Endothelial cell of umbilical vein (primary cell): ENCODE results near the gene CEACAM16.

ENCODE experiments used
- CTCF ChIP-seq, 2 donors: IDR thresholded peaks; 1 replicate in 1 of 2; 2 replicates in 1 of 2; pipeline ENCODE4 v1.5.1; 2011; ENCODE audit warnings: low read length in 2 of 2, mild to moderate bottlenecking in 2 of 2, moderate library complexity in 2 of 2, control low read depth in 1 of 2, inconsistent platforms in 1 of 2, low read depth in 1 of 2; ENCODE audit not compliant: insufficient read depth in 1 of 2; ENCODE audit errors: extremely low read depth in 1 of 2
- EZH2 ChIP-seq: IDR thresholded peaks from 2 replicates; pipeline ENCODE4 v1.6.1; 2012; ENCODE audit warnings: borderline replicate concordance, low read depth, mild to moderate bottlenecking, moderate library complexity, low read length, inconsistent platforms; ENCODE audit not compliant: severe bottlenecking
- GATA2 ChIP-seq: IDR thresholded peaks from 2 replicates; pipeline ENCODE4 v1.7.0; 2011; ENCODE audit warnings: low read depth, mild to moderate bottlenecking, moderate library complexity, mixed read lengths, low read length; ENCODE audit not compliant: insufficient read length, insufficient read depth
- JUN ChIP-seq: IDR thresholded peaks from 2 replicates; pipeline ENCODE4 v1.6.1; 2011; ENCODE audit warnings: borderline replicate concordance, low read depth; ENCODE audit not compliant: insufficient read length, insufficient read depth
- MAX ChIP-seq: IDR thresholded peaks from 2 replicates; pipeline ENCODE4 v1.6.1; 2011; ENCODE audit not compliant: insufficient read depth, insufficient read length
- MYC ChIP-seq: IDR thresholded peaks from one replicate; pipeline ENCODE4 v1.6.1; 2011; ENCODE audit warnings: mild to moderate bottlenecking, low read depth, low read length
- POLR2A ChIP-seq: IDR thresholded peaks from 2 replicates; pipeline ENCODE4 v1.6.1; 2012; ENCODE audit warnings: low read depth, mild to moderate bottlenecking, control low read depth, low read length
- POLR2AphosphoS5 ChIP-seq: IDR thresholded peaks from 2 replicates; pipeline ENCODE4 v1.6.1; 2012; ENCODE audit warnings: low read depth, mild to moderate bottlenecking, control low read depth, low read length, moderate library complexity; ENCODE audit not compliant: insufficient read depth

- TF ChIP-seq CTCF (IDR thresholded peaks at IDR 0.05; ENCODE audit: extremely low read depth in 1 of 2, insufficient read depth in 1 of 2, low read depth in 1 of 2, low read length in 2 of 2): no peak
- no peak for TF ChIP-seq POLR2AphosphoS5
- TF ChIP-seq EZH2: no peak
- no peak for TF ChIP-seq POLR2A
- TF ChIP-seq MYC: no peak
- no peak for TF ChIP-seq MAX
- TF ChIP-seq JUN: no peak
- TF ChIP-seq GATA2: no peak
Observed at GRCh38 chr19:44755219-44755618, 56.3 kb downstream of the CEACAM16 start.
